Stimulated activated memory B cell treated with anti-CD40 and anti-IgM and Interleukin-4, amounts not matched to agents 10 μg/mL and 1 μg/mL and 100 μg/mL, for 72 hours (primary cell): ENCODE data around the gene C1orf159.
A peak's percentile ranks its signal among the peaks of the same experiment; 100 is the strongest.
"Not testable (repeated sequence)": the region's sequence is repeated elsewhere in the genome, so short reads cannot be mapped to it uniquely, and the experiment has no call there.

Source experiments
- ATAC-seq: fragments of 150-1000 bp; cut with Tn5 transposase; 2 replicates; pipeline ENCODE4 v1.10.0; 2021
- H3K27ac Mint-ChIP-seq: one replicate; pipeline ENCODE4 v1.8.0; 2022; ENCODE audit warnings: mild to moderate bottlenecking, mixed read lengths
- H3K27me3 Mint-ChIP-seq: one replicate; pipeline ENCODE4 v1.8.0; 2022; ENCODE audit warnings: mixed read lengths
- H3K36me3 Mint-ChIP-seq: one replicate; pipeline ENCODE4 v1.8.0; 2022; ENCODE audit warnings: mixed read lengths
- H3K4me1 Mint-ChIP-seq: one replicate; pipeline ENCODE4 v1.8.0; 2022; ENCODE audit warnings: mixed read lengths
- H3K4me3 Mint-ChIP-seq: one replicate; pipeline ENCODE4 v1.8.0; 2022; ENCODE audit warnings: mild to moderate bottlenecking, moderate library complexity, mixed read lengths
- H3K9me3 Mint-ChIP-seq: one replicate; pipeline ENCODE4 v1.8.0; 2022; ENCODE audit warnings: mixed read lengths

Gene C1orf159

DNA sequence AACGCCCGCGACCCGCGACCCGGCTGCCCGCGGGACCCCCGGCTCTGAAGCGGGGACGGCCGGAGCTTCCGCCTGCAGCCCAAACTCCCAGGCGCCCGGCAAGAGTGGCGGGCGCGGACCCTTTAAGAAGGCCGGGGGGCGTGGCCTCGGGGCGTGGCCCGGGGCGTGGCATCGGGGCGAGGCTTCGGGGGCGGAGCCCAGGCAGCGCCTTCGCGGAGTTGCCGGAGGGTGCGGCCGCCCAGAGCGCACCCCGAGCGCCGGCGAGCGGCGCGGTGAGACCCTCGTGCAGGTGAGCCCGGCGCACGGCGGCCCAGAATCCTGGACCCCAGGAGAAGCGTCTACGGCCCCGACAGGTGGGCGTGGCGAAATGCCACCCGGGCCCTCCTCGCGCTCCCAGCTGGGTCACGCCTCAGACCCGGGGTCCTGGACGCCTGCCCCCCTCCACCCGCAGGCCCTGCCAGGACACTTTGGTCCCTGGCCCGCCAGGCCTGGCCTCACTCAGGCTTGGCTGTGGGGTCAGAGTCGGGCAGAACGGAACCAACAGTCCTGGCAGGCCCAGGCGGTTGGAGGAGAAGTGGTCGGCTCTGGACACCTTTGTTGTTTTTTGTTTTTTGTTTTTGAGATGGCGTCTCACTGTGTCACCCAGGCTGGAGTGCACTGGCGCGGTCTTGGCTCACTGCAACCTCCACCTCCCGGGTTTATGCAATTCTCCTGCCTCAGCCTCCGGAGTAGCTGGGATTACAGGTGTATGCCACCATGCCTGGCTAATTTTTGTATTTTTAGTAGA lies 56.2 kb downstream of the C1orf159 start:
- H3K4me3 Mint-ChIP-seq: peak overlapping the region; percentile 77
- peaks cover 61% of the 10 kb centered on the region for H3K27me3 Mint-ChIP-seq
- ATAC-seq: peak; percentile 78
- peaks cover 54% of the 10 kb centered on the region for H3K4me1 Mint-ChIP-seq
- H3K27ac Mint-ChIP-seq: peak overlapping the region; percentile 63
- H3K9me3 Mint-ChIP-seq: no peaks in the 10 kb centered on the region
- peaks cover 15% of the 10 kb centered on the region for H3K36me3 Mint-ChIP-seq

DNA sequence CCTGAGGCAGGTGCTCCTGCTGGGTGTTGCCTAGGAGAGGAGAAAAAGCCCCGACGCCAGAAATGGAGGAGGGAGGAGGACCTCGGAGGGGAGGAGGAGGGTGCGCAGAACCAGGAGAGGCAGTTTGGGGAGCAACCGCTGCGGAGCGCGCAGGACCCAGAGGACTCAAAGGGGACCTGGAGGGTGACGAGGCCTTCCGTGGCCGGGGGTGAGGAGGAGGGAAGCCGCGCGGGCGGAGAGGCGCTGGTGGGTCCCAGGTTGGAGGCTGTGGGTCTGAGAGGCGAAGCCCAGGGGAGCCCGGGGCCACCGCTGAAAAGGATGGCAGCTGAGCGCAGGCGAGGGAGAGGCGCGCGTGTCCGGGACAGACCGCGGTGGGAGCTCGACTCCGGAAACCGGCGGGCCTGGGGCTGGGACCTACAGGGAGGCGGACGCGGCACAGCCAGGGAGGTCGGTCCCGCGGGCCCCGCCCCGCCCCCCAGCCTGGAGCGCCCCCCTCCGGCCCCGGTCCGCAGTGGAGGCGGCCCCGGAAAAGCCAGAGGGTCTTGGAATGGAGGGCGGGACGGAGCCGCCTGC lies 56.9 kb downstream of the C1orf159 start:
- Mint-ChIP-seq H3K4me1 (peaks cover 48% of the 10 kb centered on the region), H3K36me3 (peaks cover 18% of the 10 kb centered on the region), H3K4me3 (peak overlapping the region; percentile 83), H3K27ac (peak overlapping the region; percentile 66), H3K9me3 (no peaks in the 10 kb centered on the region), H3K27me3 (peaks cover 62% of the 10 kb centered on the region)
- ATAC-seq: peak; percentile 51

DNA sequence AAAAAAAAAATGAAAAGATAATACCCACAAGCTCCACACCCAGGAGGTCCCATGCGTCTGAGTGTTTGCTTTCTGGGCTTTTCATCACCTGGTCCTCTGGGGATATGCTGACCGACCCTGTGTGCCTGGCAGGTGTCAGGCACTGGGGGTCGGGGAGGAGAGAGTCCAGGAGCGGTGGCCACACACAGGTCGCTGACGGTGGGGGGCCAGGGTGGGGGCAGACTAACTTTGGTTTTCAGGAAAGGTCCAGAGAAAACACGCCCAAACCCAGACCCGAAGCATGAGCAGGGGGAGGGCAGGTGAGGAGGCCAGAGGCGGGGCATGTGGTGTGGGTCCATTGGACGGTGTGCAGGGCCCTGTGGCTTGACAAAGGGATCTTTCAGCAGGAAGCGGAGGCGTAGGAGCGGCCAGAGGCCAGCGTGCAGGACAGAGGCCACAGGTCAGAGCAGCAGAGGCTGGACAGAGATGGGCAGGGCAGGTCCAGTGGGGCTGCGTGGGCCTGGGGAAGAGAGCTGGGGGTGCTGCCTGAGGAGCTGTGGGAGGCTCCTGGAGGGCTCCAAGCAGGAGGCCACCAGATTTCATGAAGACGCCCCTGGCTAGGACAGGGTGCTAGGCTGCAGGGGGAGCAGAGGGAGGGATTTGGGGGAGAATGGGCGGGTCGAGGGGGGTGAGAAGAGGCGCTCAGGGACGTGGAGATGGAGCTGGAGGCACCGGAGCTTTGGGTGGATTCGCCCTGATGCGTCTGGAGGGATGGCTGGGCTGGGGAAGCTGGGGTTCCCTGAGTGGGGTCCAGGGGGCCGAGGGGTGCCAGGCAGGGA lies 57.6 kb downstream of the C1orf159 start:
- Mint-ChIP-seq H3K36me3 (peaks cover 22% of the 10 kb centered on the region), H3K27me3 (peaks cover 62% of the 10 kb centered on the region), H3K4me1 (peaks cover 46% of the 10 kb centered on the region), H3K4me3 (peak overlapping the region; percentile 83), H3K27ac (peak overlapping the region; percentile 66), H3K9me3 (no peaks in the 10 kb centered on the region)
- ATAC-seq: no peak

DNA sequence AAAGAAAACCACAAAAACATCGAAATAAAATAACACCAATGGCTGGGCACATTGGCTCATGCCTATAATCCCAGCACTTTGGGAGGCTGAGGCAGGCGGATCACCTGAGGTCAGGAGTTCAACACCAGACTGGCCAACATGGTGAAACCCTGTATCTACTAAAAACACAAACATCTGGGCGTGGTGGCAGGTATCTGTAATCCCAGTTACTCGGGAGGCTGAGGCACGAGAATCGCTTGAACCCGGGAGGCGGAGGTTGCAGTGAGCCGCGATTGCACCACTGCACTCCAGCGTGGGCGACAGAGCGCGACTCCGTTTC lies 58.2 kb downstream of the C1orf159 start:
- peaks cover 28% of the 10 kb centered on the region for H3K36me3 Mint-ChIP-seq
- peaks cover 40% of the 10 kb centered on the region for H3K4me1 Mint-ChIP-seq
- peak overlapping the region; percentile 66 for H3K27ac Mint-ChIP-seq
- H3K4me3 Mint-ChIP-seq: peak overlapping the region; percentile 83
- ATAC-seq, H3K9me3 Mint-ChIP-seq: not testable (repeated sequence)
- H3K27me3 Mint-ChIP-seq: peaks cover 62% of the 10 kb centered on the region

DNA sequence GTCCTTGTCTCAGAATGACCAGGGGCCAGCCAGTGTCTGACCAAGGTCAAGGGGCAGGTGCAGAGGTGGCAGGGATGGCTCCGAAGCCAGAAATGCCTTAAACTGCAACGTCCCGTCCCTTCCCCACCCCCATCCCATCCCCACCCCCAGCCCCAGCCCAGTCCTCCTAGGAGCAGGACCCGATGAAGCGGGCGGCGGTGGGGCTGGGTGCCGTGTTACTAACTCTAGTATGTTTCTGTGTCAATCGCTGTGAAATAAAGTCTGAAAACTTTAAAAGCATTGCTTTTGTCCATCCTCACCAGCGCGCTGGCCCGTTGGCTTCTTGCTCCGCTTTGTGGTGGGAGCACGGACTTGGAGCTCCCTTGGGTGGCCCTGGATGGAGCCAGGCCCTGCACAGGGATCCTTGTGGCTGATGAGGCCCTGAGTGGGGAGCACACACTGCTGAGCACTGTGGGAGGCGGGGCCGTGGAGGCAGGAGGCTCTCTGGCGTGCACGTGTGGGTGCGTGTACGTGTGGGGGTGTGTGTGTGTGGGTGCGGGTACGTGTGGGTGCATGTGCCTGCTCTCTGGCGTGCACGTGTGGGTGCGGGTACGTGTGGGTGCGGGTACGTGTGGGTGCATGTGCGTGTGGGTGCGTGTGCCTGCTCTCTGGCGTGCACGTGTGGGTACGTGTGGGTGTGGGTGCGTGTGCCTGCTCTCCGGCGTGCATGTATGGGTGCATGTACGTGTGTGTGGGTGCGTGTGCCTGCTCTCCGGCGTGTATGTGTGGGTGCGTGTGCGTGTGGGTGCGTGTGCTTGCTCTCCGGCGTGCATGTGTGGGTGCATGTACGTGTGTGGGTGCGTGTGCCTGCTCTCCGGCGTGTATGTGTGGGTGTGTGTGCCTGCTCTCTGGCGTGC lies 59.8 kb downstream of the C1orf159 start:
- H3K9me3 Mint-ChIP-seq: no peaks in the 10 kb centered on the region
- H3K27me3 Mint-ChIP-seq: peaks cover 59% of the 10 kb centered on the region
- no peak overlapping the region for H3K27ac Mint-ChIP-seq
- ATAC-seq: no peak
- H3K4me3 Mint-ChIP-seq: no peak overlapping the region
- H3K36me3 Mint-ChIP-seq: peaks cover 37% of the 10 kb centered on the region
- H3K4me1 Mint-ChIP-seq: peaks cover 38% of the 10 kb centered on the region

DNA sequence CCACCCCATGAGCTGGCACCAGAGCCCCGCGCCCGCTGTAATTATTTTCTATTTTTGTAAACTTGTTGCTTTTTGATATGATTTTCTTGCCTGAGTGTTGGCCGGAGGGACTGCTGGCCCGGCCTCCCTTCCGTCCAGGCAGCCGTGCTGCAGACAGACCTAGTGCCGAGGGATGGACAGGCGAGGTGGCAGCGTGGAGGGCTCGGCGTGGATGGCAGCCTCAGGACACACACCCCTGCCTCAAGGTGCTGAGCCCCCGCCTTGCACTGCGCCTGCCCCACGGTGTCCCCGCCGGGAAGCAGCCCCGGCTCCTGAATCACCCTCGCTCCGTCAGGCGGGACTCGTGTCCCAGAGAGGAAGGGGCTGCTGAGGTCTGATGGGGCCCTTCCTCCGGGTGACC lies 60.9 kb downstream of the C1orf159 start:
- Mint-ChIP-seq H3K4me3 (no peak overlapping the region), H3K36me3 (peaks cover 32% of the 10 kb centered on the region), H3K9me3 (no peaks in the 10 kb centered on the region), H3K27ac (no peak overlapping the region), H3K27me3 (peaks cover 48% of the 10 kb centered on the region), H3K4me1 (peaks cover 37% of the 10 kb centered on the region)
- no peak for ATAC-seq

DNA sequence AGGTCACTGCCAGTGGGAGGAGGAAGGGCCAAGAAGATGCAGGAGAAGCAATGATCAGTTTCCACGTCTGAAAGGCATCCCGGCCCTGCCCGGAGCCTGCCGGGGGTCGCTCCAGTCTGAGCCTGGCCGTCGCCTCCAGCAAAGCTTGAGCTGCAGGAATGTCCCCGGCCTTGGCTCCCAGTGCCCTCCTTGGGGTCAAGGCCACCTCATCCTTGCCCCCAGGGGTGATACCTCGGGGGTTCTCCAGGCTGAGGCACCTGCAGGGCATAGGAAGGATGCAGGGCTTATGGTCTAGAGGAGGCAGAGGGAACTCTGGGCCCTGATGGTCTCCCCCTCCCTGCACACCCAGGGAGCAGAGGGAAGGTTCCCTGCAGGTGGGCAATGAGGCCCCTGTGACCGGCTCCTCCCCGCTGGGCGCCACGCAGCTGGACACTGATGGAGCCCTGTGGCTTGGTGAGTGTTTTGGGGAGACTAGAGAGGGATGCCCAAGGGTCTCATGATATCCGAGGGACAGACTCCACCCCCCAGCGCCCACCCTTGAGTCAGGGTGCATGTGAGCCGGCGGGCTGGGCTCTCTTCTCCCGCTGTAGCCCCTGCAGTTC lies 61.7 kb downstream of the C1orf159 start:
- Mint-ChIP-seq H3K27ac (no peak overlapping the region), H3K4me3 (no peak overlapping the region), H3K36me3 (peaks cover 32% of the 10 kb centered on the region), H3K9me3 (no peaks in the 10 kb centered on the region), H3K4me1 (peaks cover 37% of the 10 kb centered on the region), H3K27me3 (peaks cover 45% of the 10 kb centered on the region)
- no peak for ATAC-seq

DNA sequence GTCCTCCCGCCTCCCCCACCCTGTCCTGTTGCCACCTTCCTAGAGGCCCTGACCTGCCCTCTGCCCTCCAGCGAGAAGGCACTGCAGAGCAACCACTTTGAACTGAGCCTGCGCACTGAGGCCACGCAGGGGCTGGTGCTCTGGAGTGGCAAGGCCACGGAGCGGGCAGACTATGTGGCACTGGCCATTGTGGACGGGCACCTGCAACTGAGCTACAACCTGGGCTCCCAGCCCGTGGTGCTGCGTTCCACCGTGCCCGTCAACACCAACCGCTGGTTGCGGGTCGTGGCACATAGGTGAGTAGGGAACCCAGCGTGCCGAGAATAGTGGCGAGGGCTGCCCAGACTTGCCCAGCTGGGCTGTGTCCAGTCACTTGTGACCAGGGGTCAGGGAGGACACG lies 62.2 kb downstream of the C1orf159 start:
- H3K27ac Mint-ChIP-seq: no peak overlapping the region
- no peak overlapping the region for H3K4me3 Mint-ChIP-seq
- H3K9me3 Mint-ChIP-seq: no peaks in the 10 kb centered on the region
- peaks cover 40% of the 10 kb centered on the region for H3K27me3 Mint-ChIP-seq
- ATAC-seq: no peak
- peaks cover 32% of the 10 kb centered on the region for H3K4me1 Mint-ChIP-seq
- H3K36me3 Mint-ChIP-seq: peaks cover 32% of the 10 kb centered on the region

DNA sequence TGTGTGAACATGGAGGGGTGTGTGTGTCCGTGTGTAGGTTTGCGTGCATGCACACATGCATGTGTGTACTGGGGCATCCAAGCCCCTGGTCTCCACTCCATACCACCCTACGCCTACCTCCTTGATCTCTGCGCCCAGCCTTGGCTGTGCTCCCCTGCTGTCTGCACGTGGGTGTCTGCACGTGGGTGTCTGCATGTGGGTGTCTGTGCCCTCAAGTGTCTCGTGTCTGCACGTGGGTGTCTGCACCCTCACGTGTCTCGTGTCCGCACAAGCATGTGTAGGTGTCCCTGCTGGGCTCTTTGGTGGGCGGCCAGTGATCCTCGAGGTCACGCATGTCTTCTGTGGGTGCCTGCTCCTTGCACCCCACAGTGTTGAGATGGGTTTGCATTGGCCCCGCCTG lies 62.9 kb downstream of the C1orf159 start:
- H3K27ac Mint-ChIP-seq: no peak overlapping the region
- ATAC-seq: no peak
- no peak overlapping the region for H3K4me3 Mint-ChIP-seq
- no peaks in the 10 kb centered on the region for H3K9me3 Mint-ChIP-seq
- H3K36me3 Mint-ChIP-seq: peaks cover 32% of the 10 kb centered on the region
- H3K4me1 Mint-ChIP-seq: peaks cover 25% of the 10 kb centered on the region
- H3K27me3 Mint-ChIP-seq: peaks cover 33% of the 10 kb centered on the region

DNA sequence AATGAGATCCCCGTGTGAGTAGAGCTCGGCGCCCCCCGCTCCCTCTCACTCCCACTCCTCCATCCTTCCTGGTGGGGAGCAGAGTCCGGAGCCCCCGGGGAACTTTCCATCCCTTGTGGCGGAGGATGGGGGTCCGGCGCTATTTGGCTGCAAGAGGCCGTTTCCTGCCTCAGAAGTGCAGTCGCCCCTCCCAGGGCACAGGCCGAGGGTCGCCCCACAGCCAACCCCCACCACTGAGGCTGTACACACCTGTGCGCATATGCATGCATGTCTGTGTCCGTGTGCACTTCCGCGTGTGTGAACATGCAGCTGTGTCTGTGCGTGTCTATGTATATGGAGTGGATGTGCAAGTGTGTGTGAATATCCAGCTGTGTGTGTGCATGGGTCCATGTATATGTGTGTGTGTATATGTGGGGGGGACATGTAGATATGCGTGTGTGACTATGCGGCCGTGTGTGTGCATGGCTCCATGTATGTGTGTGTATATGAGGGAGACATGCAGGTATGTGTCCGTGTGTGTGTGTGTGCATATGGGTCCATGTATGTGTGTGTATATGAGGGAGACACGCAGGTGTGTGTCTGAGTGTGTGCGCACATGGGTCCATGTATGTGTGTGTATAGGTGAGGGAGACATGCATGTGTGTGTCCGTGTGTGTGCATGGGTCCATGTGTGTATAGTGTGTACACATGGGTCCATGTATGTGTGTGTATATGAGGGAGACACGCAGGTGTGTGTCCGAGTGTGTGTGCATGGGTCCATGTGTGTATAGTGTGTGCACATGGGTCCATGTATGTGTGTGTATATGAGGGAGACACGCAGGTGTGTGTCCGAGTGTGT lies 63.7 kb downstream of the C1orf159 start:
- no peaks in the 10 kb centered on the region for H3K9me3 Mint-ChIP-seq
- H3K36me3 Mint-ChIP-seq: peaks cover 36% of the 10 kb centered on the region
- H3K27me3 Mint-ChIP-seq: peaks cover 25% of the 10 kb centered on the region
- H3K4me1 Mint-ChIP-seq: peaks cover 20% of the 10 kb centered on the region
- H3K4me3 Mint-ChIP-seq: no peak overlapping the region
- no peak for ATAC-seq
- no peak overlapping the region for H3K27ac Mint-ChIP-seq

DNA sequence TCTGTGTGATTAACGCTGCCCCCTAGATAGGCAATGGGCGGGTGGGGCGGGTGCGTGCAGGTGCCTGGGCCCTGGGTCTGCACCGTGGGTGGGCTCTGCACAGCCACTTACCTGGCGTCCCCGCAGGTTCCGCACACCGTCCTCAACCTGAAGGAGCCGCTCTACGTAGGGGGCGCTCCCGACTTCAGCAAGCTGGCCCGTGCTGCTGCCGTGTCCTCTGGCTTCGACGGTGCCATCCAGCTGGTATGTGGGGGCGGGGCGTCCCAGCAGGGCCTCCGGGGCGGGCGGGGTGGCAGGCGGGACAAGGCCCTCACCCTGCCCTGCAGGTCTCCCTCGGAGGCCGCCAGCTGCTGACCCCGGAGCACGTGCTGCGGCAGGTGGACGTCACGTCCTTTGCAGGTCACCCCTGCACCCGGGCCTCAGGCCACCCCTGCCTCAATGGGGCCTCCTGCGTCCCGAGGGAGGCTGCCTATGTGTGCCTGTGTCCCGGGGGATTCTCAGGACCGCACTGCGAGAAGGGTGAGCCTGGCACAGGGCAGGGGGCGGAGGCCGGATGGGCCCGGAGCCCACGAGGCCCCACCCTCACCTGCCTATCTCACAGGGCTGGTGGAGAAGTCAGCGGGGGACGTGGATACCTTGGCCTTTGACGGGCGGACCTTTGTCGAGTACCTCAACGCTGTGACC lies 64.6 kb downstream of the C1orf159 start:
- peaks cover 20% of the 10 kb centered on the region for H3K4me1 Mint-ChIP-seq
- H3K9me3 Mint-ChIP-seq: no peaks in the 10 kb centered on the region
- H3K4me3 Mint-ChIP-seq: peak overlapping the region; percentile 80
- H3K36me3 Mint-ChIP-seq: peaks cover 40% of the 10 kb centered on the region
- peaks cover 17% of the 10 kb centered on the region for H3K27me3 Mint-ChIP-seq
- no peak for ATAC-seq
- peak overlapping the region; percentile 48 for H3K27ac Mint-ChIP-seq

DNA sequence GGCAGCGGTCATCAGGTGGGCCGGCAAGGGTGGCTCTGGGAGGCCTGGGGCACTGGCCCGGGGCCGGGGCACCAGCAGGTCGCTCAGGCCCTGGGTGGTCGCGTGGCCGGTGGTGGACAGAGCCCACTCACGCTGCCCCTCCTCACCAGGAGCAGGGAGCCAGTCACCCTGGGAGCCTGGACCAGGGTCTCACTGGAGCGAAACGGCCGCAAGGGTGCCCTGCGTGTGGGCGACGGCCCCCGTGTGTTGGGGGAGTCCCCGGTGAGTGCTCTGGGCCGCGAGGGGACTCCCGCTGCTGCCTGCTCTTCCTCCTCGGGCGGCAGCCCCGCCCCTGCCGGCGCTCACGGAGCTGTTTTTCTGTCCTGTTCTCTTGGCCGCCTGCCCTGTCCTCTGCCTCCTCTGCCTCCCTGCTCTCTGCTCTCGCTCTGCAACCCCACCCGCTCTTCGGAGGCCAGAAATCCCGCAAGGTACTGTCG lies 65.3 kb downstream of the C1orf159 start:
- Mint-ChIP-seq H3K4me3 (peak overlapping the region; percentile 80), H3K4me1 (peaks cover 20% of the 10 kb centered on the region), H3K9me3 (no peaks in the 10 kb centered on the region), H3K27ac (peak overlapping the region; percentile 48), H3K27me3 (peaks cover 10% of the 10 kb centered on the region), H3K36me3 (peaks cover 41% of the 10 kb centered on the region)
- peak; percentile 73 for ATAC-seq
